Hematopoietic multipotent progenitor cell treated with erythropoietin and hydrocortisone succinate and interleukin-3 and kit ligand, for 6 days (in vitro differentiated cells): ENCODE results near the gene HINFP.
A peak's percentile ranks its signal among the peaks of the same experiment; 100 is the strongest.
"Not testable (repeated sequence)": the region's sequence is repeated elsewhere in the genome, so short reads cannot be mapped to it uniquely, and the experiment has no call there.

ENCODE experiments used
- DNase-seq: peaks from one replicate; pipeline ENCODE4 v3.0.0-alpha.2; 2015

The HINFP gene

DNA sequence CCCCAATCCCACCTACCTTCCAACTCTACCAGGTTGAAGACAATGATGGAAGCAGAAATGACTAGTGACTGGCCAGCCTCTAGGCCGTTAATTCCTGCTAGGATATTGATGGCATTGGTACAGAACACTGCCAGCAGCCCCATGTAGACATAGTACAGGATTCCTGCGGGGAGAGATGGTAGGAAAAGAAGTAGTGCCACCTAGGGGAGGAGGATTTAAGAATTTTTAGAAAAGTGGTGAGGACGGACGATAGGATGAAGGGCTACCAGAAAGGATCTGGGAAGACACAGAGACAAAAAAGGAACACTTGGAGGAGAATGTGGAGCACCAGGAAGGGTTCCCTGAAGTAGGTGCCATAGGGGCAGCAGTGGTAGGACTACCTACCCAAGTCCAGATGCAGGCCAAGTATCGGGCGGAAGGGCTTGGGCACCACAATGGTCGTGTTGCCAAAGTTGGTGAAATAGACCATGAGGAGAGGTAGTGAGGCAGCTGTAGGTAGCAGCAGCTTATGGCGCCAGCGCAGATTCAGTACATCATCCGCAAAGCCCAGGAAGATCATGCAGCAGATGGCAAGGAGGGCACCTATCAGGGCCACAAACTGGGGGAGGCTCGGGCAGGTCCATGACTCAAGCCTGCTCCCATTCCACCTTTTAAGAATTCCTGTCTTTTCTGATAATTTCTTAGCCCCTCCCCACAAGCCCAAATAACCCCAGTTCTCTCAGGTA is 21.0 kb upstream of the HINFP start:
- peak; percentile 76 for DNase-seq

DNA sequence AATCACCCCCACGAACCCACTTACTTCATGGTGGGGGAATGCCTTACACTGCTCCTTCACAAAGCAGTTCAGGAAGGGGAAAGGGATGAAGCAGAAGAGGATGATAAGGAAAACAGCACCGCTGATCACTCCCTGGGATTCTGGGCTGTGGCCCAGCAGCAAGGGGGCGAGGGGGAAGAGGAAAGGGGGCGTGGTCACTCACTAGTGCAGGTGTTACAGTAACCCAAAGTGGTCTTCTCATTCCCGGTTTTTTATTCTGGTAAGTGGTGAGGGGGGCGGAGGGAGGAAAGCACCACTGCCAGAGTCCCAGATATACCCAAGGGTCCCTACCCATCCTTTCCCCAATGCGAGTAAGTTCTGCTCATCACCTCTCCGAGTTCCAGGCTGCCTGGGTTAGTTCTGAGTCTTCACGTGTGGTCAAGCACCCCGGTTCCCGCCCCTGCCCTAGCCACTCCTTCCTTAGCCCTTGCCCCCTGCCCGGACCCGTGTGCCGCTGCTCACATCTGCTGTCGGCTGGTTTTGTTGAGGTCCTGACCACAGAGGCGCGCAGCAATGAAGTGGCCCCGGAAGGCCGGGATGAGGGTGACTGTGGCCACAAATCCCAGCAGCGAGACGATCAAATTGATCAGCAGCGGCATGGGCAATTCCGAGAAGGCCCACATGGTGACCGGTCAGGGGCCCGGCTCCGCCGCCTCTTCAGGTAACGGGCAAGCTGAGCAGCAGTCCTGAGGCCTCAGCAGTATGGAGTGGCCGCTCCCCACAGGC is 20.2 kb upstream of the HINFP start:
- DNase-seq: peak; percentile 46

DNA sequence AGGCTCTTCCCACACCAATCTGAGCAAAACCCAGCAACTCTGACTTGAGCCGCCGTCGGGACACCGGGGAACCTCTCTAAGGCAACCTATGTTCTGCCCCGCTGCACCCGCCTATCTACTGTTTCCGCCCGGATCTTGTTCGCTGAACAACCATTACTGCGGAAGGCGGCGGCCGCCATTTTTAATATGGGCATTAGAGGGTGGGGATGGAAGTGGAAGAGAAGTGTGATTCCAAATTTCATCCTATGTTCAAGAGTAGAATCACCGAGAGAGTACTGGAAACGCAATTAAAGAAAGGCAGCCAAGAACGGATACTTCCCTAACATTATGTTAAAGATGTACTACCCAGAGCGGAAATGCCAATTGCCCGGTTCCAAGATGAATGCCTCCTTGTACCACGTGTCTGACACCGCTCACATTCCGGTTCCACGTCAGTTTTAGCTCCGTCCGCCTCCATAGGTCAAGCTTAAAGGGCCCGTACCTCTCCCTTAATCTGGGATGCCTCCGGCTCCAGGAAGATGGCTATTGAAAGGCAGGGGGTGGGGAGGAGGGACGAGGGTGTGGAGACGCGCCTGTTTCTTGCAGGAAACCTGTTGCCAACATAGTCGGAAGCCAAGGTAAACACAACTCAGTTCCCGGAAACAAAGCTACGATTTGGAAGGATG is 19.5 kb upstream of the HINFP start, which contains the start of gene DPAGT1:
Gene DPAGT1, minus strand, starts transcription at position 95 of the 665 bp plus-strand sequence. CDS start 198 bp downstream, outside the sequence.
- peak; percentile 97 for DNase-seq

DNA sequence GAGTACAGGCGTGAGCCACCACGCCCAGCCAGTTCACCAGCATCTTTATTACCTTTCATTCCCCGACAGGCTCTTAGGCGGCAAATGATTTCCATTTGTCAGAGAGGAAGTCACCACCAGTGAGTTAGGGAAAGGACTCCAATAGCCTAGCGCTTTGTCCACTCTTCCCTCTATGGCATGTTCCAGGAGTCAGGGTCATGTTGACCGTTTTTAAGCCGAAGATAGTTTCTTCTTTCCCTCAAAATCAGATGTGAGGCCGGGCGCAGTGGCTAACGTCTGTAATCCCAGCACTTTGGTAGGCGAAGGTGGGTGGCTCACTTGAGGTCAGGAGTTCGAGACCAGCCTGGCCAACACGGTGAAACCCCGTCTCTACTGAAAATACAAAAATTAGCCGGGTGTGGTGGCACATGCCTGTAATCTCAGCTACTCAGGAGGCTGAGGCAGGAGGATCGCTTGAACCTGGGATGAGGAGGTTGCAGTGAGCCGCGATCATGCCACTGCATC is 18.2 kb upstream of the HINFP start:
- DNase-seq: not testable (repeated sequence)

DNA sequence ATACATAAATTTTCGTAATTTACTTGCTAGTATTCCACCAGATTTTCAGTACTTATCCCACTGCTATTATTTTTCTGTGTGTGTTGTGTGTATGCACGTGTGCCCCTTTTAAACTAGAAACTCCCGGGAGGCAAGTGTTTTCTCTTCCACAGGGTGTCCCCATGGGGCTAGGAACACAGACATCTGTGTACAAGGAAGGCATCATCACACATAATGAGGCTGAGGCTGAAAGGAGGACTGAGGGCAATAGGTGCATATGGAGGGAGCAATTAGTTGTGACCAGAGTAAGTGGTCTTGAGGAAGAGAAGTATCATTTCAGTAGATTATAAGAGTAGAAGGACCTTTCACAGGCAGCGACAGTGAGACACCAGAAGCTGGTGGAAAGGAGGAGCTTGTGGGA is 17.6 kb upstream of the HINFP start:
- peak; percentile 54 for DNase-seq

DNA sequence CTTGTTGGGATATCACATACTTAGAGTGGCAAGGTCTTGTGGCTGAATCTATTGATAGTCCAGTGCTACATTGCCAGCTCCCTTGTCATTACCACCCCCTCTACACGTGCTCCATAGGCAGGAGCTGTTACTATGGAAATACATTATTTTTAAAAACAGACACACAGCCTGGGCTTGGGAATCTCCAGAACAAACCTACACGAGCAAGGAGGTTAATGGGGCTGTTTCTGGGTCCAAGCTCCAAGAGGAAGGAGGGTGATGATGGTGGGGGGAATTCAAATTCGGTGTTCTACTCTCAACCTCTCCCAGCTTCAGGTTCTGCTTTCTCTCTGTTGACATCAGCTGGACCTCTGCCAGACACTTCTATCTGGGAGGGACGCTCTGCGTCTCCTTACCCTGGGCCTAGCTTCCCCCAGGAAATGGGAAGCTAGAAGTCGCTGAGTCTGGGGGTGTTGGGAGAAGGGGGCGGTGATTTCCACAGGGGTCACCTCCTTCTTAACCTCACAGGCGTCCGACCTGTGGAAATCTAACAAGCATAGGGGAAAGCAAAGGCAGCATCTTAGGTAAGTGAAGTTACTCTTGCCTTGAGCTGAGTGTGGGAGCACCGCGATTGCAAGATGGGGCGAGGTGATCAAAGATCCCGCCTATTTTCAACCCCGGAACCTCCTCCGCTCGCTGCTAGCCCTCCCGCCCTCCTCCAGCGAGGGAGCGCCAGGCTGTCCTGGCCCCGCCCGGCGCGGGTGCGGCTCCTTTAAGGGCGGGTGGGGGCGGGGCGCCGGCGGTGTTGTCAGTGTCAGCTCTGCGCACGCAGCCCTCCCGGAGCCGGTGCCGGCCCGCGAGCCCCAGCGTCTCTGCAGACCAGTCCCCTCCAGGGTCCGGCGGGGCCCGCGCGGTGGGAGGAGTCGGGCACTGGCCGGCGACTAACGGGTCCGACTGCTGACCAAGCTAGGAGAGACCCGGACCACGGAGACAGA is 14.5 kb upstream of the HINFP start, which contains the start of gene C2CD2L:
Gene C2CD2L, plus strand, starts transcription at position 781 of the 974 bp plus-strand sequence. CDS start 398 bp downstream, outside the sequence.
- DNase-seq: peak; percentile 98

DNA sequence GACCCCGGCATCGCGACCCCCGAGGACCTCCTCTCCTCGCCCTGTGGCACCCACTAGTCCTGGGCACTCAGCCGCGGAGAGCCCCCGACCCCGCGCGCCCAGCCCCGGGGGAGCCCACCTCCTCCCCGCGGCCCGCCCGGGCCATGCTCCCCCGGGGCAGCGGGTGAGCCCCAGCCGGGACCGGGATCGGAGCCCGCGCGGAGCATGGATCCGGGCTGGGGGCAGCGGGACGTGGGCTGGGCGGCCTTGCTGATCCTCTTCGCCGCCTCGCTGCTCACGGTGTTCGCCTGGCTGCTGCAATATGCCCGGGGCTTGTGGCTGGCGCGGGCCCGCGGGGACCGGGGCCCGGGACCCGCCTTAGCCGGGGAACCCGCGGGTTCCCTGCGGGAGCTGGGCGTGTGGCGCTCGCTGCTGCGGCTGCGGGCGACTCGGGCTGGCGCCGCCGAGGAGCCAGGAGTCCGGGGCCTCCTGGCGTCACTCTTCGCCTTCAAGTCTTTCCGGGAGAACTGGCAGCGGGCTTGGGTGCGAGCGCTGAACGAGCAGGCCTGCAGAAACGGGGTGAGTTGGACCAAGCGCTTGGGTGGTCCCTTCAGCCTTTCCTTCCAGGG is 13.7 kb upstream of the HINFP start:
- peak; percentile 28 for DNase-seq

DNA sequence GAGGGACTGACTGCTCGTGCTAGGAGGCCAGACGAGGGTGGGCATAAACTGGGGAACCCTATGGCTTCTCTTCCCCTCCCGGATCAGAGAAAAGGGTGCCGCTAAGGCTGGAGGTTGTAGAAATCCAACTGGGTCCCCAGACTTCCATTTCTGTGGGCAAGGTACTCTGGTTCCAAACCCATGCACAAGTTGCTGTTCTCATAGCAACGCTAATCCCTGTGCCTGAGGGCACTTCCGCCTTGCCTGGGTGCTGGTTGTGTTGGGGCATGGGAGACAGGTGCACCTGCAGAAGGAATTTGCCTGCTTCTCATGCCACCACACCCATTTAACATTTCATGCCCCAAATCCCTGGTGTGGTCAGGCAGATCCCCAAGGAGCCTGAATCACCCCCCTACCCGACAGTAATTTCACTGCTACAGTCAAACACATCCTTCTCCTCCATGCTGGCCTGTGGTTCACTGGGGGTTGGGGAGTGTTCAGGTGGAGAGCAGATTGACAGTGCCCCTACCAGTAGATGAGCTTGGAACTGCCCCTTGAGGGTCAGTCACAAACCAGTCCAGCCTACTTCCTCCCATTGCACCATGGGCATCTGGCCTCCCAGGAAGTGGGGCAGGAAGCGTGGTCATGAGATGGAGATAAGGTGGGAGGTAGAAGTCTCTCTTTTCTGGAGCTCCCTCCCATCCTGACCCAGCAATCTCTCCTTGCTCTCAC is 13.1 kb upstream of the HINFP start:
- peak; percentile 65 for DNase-seq

DNA sequence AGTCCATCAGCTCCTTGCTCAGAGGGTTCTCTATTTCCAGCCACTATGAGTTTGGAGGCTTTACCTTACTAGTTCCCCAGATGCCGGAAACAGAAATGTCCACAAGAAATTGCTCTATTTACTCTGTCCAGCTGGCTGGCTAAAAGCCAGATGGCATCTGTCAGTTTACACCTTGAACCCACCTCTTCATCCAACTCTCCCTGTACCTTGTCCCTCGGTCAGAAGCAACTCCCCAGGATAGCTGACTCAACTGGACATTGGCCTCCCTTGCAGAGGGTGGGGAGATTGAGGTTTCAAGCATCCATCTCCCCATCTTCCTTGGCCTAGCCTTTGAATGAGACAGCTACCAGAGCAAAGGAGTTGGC is 12.5 kb upstream of the HINFP start:
- no peak for DNase-seq

DNA sequence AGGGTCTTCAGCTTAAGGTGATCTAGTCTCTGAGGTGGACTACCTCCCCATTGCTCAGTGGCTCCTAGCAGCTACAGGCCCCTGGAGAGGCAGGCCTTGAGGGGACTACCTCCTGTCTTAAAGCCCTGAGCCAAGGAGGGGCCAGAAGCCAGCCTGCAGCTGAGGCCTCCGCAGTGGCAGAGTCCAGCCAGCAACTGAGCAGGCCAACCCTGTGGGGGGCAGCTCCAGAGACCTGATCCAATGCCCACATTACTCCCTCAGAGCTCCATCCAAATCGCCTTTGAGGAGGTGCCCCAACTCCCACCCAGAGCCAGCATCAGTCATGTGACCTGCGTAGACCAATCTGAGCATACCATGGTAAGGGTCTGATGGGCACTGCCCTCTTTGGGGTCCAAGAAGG is 11.5 kb upstream of the HINFP start:
- DNase-seq: no peak

DNA sequence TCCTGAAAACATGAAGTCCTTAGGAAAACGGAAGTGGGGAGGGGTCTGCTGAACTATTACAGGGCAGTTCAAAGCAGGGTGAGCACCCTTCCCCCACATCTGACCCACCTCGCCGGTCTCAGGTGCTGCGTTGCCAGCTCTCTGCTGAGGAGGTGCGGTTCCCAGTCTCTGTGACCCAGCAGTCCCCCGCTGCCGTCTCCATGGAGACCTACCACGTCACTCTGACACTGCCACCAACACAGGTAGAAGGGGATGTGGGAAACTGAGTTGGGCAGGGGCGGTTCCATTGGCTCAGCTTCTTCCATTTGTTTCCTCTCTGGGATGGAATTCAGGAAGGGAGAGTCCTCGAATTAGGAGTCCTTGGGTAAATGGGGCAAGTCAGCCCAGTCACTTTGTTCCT is 10.9 kb upstream of the HINFP start:
- DNase-seq: no peak

DNA sequence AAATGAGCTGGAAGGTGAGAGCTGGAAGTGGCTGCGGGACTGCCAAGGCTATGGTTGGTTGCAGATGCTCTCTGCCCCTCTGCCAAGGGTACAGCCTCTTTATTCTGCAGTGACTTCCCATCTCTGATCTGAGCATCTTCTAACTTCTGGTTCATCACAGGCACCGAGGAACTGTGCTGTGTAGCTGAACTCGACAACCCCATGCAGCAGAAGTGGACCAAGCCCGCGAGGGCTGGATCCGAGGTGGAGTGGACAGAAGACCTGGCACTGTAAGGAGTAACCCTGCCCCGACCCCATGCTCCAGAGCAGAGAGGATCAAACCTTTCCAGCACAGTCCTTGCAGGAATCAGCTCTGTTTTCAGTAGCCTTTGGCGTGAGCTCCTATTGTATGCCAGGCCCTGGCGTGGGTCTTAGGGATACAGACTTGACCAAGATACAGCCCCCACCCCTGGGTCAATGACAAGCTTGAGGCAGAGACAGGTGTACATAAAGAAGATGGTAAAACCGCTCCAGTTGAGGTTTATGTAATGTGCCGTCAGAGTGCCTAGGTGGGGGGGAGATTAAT is 9.9 kb upstream of the HINFP start:
- no peak for DNase-seq

DNA sequence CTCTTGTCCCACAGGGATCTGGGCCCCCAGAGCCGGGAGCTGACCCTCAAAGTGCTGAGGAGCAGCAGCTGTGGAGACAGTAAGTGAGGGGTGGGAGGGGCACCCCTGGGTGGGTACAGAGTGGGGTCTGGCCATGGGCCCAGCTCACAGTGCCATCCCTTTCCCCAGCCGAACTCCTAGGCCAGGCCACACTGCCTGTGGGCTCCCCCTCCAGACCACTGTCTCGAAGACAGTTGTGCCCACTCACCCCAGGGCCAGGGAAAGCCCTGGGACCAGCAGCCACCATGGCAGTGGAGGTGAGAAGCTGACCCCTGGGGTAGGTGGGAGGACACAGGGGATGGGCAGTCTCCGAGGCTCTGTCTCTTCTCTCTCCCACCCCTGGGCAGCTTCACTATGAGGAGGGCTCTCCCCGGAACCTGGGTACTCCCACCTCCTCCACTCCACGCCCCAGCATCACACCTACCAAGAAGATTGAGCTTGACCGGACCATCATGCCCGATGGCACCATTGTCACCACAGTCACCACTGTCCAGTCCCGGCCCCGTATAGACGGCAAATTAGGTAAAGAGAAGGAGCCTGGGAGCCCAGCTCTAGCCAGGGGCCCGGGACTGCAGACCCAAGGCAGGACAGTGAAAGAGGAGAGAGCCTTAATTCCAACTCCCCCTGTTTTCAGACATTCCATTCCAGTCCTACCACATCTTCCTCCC is 8.9 kb upstream of the HINFP start:
- DNase-seq: no peak

DNA sequence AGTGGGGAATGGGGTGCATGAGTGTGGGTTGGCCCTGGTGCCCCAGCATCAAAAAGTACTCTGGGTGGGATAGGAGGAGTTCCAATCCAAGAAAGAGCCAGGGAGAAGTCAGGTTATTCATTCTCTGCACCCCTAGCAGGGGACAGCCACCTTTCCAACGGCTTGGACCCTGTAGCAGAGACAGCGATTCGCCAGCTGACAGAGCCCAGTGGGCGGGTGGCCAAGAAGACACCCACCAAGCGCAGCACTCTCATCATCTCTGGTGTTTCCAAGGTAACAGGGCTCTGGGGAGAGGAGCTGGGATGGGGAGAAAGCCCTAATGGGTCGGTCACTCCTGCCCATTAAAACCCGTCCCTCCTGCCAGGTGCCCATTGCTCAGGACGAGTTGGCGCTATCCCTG is 7.7 kb upstream of the HINFP start:
- DNase-seq: no peak

DNA sequence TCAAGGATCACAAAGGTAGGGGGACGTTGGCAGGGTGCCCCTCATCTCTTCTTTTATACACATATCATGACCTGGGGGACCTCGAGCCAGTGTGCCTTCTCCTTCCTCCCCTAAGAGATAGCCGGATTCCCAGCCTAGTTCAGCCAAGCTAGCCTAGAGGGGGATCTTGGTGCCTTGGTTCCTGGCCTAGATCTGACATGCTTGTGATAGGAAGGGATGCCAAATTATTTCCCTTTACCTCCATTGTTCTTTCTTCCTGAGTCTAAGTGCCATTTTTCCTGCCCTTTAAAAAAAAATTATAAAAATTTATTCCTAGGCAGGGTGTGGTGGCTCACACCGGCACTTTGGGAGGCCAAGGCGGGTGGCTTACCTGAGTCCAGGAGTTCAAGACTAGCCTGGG is 7.0 kb upstream of the HINFP start:
- no peak for DNase-seq

DNA sequence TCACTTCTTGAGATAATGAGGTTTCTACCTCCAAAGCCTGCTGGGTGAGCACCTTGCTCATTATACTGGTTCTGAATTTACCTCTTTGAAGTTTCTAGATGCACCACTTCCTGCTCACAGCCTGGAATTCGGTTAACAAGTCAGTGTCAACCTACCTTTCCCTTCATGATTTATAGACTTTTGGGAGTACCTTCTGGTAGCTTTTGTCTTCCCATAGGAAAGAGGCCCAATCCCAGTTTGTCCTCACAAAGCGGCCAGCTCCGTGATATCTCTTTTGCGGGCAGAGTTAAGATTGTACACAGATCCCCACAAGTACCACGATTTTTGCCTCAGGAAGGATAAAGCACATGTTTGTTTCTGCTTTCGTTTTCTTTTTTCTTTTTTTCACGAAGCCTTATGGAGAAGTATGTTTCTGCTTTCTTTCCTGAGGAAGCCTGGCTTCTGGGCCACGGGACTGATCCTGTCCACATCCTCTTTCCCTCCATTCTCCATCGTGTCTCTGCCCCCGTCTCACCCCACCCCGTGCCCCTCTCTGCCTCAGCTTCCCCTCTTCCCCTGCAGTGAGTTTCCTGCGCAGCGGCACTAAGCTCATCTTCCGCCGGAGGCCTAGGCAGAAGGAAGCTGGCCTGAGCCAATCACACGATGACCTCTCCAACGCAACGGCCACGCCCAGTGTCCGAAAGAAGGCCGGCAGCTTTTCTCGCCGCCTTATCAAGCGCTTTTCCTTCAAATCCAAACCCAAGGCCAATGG is 5.7 kb upstream of the HINFP start:
- DNase-seq: no peak

DNA sequence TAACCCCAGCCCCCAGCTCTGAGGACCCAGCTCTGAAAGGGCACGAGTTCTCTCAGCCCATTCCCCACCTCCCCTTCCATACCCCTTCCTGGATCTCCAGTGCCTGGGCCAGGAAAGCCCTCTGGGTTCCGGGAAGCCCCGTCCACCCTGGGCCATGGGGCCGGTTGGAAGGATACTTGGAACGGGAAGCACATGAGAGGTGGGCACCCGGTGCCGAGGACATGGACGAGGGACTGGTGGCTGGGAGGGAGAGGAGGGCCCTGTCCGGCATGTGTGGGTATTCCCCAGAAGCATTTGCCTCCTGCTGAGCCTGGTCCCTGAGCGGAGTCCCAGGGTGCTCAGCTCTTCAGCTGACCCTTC is 5.2 kb upstream of the HINFP start:
- no peak for DNase-seq

DNA sequence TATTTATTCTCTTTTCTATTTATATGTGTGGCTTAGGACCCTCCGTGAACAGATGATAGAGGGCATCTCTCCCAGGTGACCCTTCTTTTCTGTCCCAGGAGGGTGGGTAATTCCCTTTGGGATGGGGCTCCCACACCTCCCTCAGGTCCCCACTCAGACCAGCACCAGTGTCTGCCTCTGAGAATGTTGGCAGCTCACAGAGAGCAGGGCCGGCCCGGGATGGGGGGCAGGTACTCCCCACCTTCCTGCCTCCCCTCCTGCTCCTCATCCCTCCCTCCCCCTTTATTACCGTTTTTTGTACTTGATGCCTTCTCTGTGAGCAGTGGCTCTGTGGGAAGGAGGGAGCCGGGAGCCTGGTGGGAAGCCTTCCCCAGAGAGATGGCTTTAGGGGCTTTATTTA is 4.8 kb upstream of the HINFP start:
- DNase-seq: no peak

DNA sequence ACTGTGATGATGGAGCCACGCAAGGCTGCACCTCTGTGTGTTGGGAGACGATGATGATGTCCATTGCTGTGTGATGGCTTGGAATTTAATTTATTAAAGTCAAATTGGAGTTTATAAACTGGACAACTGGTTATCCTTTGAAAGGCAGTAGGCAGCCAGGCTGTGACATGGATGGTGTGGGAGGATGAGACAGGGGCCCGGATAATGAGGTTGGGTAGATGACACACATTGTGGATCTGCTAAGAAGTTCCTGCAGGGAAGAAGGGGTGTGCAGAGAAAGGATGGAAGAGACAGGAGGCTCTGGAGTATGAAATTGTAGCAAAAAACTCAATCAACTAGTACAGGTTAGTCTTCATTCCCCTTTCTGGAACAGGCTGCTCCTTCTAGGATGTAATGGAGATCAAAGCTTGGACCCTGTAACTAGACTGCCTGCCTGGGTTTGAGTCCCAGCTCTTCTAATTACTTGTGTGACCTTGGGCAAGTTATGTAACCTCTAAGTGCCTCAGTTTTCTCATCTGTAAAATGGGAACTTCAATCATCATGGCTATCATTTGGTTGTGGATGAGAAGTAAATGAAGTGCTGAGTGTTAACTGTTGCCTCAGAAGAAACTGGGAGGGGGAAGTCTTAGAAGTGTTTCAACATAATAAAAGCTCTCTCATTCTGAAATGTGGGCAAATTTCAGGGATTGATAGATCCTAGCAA is 4.2 kb upstream of the HINFP start:
- no peak for DNase-seq
